HepG2 (cell line): Measurements from ENCODE around the gene PIGW. TPM values are rescaled to one million over a fixed set of nuclear protein-coding genes. Genes with fewer than 3 reads are reported as not detected.

Experiments used
- ARNT ChIP-seq: fragments of 450-650 bp; IDR thresholded peaks from 2 replicates; pipeline ENCODE4 v1.6.1; 2017
- GTF3A ChIP-seq: sonication (generic); formaldehyde crosslinking; conservative IDR thresholded peaks from 2 replicates; pipeline ENCODE4 v1.4.0; 2020; ENCODE audit warnings: mild to moderate bottlenecking, missing genetic modification reagents
- KDM1A ChIP-seq: IDR thresholded peaks from 2 replicates; pipeline ENCODE4 v1.6.1; 2016; ENCODE audit warnings: missing compliant biosample characterization
- MLX ChIP-seq: IDR thresholded peaks from 2 replicates; pipeline ENCODE4 v1.6.1; 2016
- SKI ChIP-seq: fragments of 450-650 bp; IDR thresholded peaks from one replicate; pipeline ENCODE4 v1.6.1; 2018; ENCODE audit warnings: mild to moderate bottlenecking; ENCODE audit not compliant: partially characterized antibody
- UBTF ChIP-seq: sonication (generic); formaldehyde crosslinking; IDR thresholded peaks from 2 replicates; pipeline ENCODE4 v1.4.0; 2020; ENCODE audit warnings: mild to moderate bottlenecking, missing genetic modification reagents
- ZNF10 ChIP-seq: sonication (generic); formaldehyde crosslinking; IDR thresholded peaks from 2 replicates; pipeline ENCODE4 v1.4.0; 2020; ENCODE audit warnings: mild to moderate bottlenecking, low read depth, missing genetic modification reagents, borderline replicate concordance
- ZNF264 ChIP-seq: sonication (generic); formaldehyde crosslinking; IDR thresholded peaks from 2 replicates; pipeline ENCODE4 v1.4.0; 2020; ENCODE audit warnings: missing genetic modification reagents
- ZNF446 ChIP-seq: sonication (generic); formaldehyde crosslinking; IDR thresholded peaks from 2 replicates; pipeline ENCODE4 v1.5.0; 2020; ENCODE audit warnings: mild to moderate bottlenecking, missing genetic modification reagents
- ZNF672 ChIP-seq: sonication (generic); formaldehyde crosslinking; IDR thresholded peaks from 2 replicates; pipeline ENCODE4 v1.8.1; 2022; ENCODE audit warnings: missing genetic modification reagents
- polyA plus RNA-seq, 8 experiments: library from polyadenylated mRNA; depleted of rRNA in 3 of 8; stranded (reverse) in 7 of 8; unstranded in 1 of 8; fragments of >200 nt; fragmentation: Illumina TruSeq in 4 of 8; extraction: Trizol in 4 of 8; gene quantifications; 2 replicates each; pipeline versions ENCODE4 v1.2.1 to v1.2.3, GENCODE V29; 2011 to 2016; ENCODE audit warnings: low read depth in 4 of 8, missing spikeins in 1 of 8, mixed read lengths in 1 of 8; ENCODE audit not compliant: insufficient read depth in 1 of 8
- total RNA-seq, 5 experiments: library from RNA; depleted of rRNA; stranded (reverse); fragments of >200 nt; fragmentation: Illumina TruSeq; extraction: Trizol; gene quantifications; 2 replicates each; pipeline ENCODE4 v1.2.3, GENCODE V29; 2016; ENCODE audit warnings: low read depth in 1 of 5
- TF ChIP-seq, protein P1 (sequence below): sonication (generic); formaldehyde crosslinking; IDR thresholded peaks from 2 replicates; pipeline ENCODE4 v1.4.0; 2020; ENCODE audit warnings: missing genetic modification reagents, borderline replicate concordance
- TF ChIP-seq, protein P2 (sequence below): sonication (generic); formaldehyde crosslinking; IDR thresholded peaks from 2 replicates; pipeline ENCODE4 v1.9.0; 2021; ENCODE audit warnings: missing genetic modification reagents, mild to moderate bottlenecking, borderline replicate concordance
- TF ChIP-seq, protein P3 (sequence below): sonication (generic); formaldehyde crosslinking; IDR thresholded peaks from 2 replicates; pipeline ENCODE4 v1.4.0; 2020; ENCODE audit warnings: missing genetic modification reagents

The PIGW gene
- total and polyA plus RNA-seq, 2 of the 13 experiments (the other 11 are each of a cell fraction or from before 2014, with no cell fraction given) = 9.0 to 24.0 TPM

GRCh38 chr17:36545465-36546417, 11.0 kb downstream of the PIGW start (continued):
- TF ChIP-seq UBTF = peak; percentile 89
- TF ChIP-seq ZNF446 (CRISPR knock-in tag) = 0 out of 2 replicates have a peak, but pooled peaks have one; percentile 34
- TF ChIP-seq, protein P1, sequence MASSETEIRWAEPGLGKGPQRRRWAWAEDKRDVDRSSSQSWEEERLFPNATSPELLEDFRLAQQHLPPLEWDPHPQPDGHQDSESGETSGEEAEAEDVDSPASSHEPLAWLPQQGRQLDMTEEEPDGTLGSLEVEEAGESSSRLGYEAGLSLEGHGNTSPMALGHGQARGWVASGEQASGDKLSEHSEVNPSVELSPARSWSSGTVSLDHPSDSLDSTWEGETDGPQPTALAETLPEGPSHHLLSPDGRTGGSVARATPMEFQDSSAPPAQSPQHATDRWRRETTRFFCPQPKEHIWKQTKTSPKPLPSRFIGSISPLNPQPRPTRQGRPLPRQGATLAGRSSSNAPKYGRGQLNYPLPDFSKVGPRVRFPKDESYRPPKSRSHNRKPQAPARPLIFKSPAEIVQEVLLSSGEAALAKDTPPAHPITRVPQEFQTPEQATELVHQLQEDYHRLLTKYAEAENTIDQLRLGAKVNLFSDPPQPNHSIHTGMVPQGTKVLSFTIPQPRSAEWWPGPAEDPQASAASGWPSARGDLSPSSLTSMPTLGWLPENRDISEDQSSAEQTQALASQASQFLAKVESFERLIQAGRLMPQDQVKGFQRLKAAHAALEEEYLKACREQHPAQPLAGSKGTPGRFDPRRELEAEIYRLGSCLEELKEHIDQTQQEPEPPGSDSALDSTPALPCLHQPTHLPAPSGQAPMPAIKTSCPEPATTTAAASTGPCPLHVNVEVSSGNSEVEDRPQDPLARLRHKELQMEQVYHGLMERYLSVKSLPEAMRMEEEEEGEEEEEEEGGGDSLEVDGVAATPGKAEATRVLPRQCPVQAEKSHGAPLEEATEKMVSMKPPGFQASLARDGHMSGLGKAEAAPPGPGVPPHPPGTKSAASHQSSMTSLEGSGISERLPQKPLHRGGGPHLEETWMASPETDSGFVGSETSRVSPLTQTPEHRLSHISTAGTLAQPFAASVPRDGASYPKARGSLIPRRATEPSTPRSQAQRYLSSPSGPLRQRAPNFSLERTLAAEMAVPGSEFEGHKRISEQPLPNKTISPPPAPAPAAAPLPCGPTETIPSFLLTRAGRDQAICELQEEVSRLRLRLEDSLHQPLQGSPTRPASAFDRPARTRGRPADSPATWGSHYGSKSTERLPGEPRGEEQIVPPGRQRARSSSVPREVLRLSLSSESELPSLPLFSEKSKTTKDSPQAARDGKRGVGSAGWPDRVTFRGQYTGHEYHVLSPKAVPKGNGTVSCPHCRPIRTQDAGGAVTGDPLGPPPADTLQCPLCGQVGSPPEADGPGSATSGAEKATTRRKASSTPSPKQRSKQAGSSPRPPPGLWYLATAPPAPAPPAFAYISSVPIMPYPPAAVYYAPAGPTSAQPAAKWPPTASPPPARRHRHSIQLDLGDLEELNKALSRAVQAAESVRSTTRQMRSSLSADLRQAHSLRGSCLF (CRISPR knock-in tag) = no peak
- TF ChIP-seq MLX (CRISPR knock-in tag) = no peak
- peak; percentile 65 for TF ChIP-seq SKI
- no peak for TF ChIP-seq ZNF264 (CRISPR knock-in tag)
- TF ChIP-seq ARNT = no peak
- TF ChIP-seq, protein P2, sequence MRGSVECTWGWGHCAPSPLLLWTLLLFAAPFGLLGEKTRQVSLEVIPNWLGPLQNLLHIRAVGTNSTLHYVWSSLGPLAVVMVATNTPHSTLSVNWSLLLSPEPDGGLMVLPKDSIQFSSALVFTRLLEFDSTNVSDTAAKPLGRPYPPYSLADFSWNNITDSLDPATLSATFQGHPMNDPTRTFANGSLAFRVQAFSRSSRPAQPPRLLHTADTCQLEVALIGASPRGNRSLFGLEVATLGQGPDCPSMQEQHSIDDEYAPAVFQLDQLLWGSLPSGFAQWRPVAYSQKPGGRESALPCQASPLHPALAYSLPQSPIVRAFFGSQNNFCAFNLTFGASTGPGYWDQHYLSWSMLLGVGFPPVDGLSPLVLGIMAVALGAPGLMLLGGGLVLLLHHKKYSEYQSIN (CRISPR knock-in tag) = no peak
- no peak for TF ChIP-seq GTF3A (CRISPR knock-in tag)
- no peak for TF ChIP-seq KDM1A (CRISPR knock-in tag)
- TF ChIP-seq ZNF10 = no peak
- TF ChIP-seq ZNF672 (CRISPR knock-in tag) = no peak
- TF ChIP-seq, protein P3, sequence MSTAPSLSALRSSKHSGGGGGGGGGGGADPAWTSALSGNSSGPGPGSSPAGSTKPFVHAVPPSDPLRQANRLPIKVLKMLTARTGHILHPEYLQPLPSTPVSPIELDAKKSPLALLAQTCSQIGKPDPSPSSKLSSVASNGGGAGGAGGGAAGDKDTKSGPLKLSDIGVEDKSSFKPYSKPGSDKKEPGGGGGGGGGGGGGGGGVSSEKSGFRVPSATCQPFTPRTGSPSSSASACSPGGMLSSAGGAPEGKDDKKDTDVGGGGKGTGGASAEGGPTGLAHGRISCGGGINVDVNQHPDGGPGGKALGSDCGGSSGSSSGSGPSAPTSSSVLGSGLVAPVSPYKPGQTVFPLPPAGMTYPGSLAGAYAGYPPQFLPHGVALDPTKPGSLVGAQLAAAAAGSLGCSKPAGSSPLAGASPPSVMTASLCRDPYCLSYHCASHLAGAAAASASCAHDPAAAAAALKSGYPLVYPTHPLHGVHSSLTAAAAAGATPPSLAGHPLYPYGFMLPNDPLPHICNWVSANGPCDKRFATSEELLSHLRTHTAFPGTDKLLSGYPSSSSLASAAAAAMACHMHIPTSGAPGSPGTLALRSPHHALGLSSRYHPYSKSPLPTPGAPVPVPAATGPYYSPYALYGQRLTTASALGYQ (CRISPR knock-in tag) = peak; percentile 6; the same call in 1 of the 2 replicates
